NCI-H1105 (cell line): ENCODE data around the gene BBX.

Experiments
- DNase-seq: peaks from one replicate; lab custom pipeline; 2025; lab: John Stamatoyannopoulos, UW

The BBX gene

GRCh38 chr3:107845380-107846278 is 322.9 kb downstream of the BBX start:
- DNase-seq = no peak

- DNase-seq = no peak
These were observed 323.6 kb downstream of the BBX start for GRCh38 chr3:107846279-107846852.

GRCh38 chr3:107847791-107848190 is 325.0 kb downstream of the BBX start:
- no peak for DNase-seq

- no peak for DNase-seq
These were observed 325.7 kb downstream of the BBX start for GRCh38 chr3:107848351-107848915.

- DNase-seq = no peak
These were observed 327.9 kb downstream of the BBX start for GRCh38 chr3:107850681-107851080.

- DNase-seq = no peak
These were observed 331.1 kb downstream of the BBX start for GRCh38 chr3:107853821-107854220.

- no peak for DNase-seq
These were observed 332.0 kb downstream of the BBX start for GRCh38 chr3:107854733-107855132.

GRCh38 chr3:107855710-107856109 is 332.9 kb downstream of the BBX start:
- no peak for DNase-seq

- no peak for DNase-seq
These were observed 335.1 kb downstream of the BBX start for GRCh38 chr3:107857854-107858253.

- no peak for DNase-seq
These were observed 336.1 kb downstream of the BBX start for GRCh38 chr3:107858876-107859275.
